CD4-positive, alpha-beta T cell treated with Interleukin-6 for 4 hours (primary cell): ENCODE results near the gene EME1.
"Not testable (repeated sequence)": the region's sequence is repeated elsewhere in the genome, so short reads cannot be mapped to it uniquely, and the experiment has no call there.

Source experiments
- DNase-seq: peaks from one replicate; pipeline ENCODE4 v3.0.0-alpha.2; 2020; ENCODE audit warnings: mixed read lengths

The EME1 gene

DNA sequence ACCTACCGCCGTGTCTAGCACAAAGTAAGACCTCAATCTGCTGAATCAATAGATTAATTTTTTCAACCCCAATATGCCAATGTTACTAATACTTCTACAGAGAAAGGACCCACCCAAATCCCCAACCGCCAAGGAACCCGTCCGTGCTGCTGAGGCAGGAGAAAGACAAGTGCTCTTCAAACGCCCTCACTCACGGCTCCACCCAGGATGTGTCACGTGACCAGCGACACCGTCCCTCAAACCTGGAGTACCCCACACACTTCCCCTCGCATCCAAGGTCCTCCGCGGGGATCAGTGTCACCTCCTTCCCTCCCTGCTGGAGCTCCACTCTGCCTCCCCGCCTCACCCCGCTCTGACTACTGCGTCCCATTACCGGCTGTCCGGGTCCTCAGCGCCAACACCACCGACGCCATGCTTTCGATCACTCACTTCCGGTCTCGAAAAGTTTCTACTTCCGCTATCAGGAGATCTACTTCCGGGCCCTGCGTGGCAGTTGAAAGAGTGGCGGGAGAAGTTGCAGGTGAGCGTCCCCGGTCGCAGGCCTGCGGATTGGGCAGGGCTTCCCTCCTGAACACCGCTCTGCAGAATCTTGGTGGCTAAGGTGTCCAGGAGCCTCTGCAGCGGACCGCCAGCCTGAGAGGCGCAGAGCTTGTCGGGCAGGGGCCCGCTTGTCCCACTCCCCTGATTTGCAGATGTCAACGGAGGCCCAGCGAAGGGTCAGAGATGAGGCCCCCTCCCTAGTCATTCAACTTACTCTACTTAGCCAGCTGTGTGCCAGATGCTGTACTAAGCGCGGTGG lies at the start of gene EME1, which contains the start of gene MRPL27:
EME1 (plus strand) TSS at position 472 of the 799 bp plus-strand sequence. CDS start 1,980 bp downstream, outside the sequence.
MRPL27 (minus strand) TSS at position 427 of the 799 bp plus-strand sequence; CDS start at position 413, 14 bp downstream.
- peak; percentile 87 for DNase-seq

DNA sequence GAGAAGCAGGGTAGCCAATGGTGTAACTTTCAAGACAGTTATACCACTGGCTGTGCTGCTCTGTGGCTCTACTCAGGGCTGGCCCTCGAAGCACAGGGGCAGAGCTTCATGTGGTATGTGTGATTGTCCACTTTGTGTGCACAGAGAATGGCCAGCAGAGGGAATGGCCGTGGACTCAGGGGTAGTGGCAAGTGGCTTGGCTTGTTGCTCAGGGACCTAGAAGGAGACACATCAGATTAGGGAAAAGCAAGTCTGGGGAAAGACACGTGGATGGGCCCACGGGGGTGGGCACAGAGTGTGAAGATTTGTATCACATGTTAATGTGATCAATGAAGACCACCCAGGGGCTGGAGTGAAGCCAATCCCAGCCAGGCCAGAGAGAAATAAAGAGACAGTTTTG lies 47.1 kb upstream of the EME1 start:
- no peak for DNase-seq

- DNase-seq = no peak
These were observed 46.1 kb upstream of the EME1 start for GRCh38 chr17:50326831-50327364.

DNA sequence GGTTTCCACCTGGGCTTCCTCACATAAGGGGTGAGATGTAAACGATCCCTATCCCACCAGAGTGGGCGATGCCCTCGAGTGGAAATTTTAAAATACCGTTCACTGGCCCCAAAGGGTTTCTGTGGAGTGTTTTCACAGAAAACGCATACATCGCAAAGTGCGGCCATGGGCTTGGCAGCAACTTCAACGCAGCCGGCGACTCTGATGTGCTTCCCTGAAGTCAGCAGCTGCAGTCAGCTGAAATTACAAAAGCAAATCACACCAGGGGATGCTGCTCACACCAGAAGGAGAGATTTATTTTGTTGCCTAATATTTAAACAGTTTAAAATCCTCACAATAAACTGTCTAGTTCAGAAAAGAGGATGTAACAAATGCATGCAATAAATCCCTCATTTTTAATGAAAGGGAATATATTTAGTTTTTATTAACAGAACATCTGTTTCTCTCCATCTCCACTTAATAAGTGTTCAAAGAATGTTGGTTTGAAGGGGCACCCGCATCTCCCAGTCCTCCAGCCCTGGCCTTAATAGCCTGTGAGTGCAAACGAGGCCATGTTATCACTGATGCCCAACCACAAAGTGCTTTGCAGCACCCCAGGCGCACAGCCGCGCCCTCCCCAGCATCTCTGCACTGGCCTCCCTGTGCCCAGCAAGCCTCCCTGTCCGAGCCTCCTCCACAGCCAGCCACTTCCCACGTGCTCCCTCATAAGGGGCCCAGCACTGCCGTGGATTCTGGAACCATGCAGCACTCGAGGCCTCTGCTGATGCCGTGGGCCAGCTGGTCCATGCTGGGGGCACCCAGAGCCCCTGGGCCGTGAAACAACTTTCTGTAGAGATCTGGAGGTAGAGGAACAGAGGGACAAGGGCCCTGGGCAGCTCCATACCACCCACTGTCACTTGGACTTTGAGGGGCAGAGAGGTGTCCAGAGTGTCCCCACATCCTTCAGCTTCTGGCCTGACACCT lies 44.4 kb upstream of the EME1 start:
- no peak for DNase-seq

DNA sequence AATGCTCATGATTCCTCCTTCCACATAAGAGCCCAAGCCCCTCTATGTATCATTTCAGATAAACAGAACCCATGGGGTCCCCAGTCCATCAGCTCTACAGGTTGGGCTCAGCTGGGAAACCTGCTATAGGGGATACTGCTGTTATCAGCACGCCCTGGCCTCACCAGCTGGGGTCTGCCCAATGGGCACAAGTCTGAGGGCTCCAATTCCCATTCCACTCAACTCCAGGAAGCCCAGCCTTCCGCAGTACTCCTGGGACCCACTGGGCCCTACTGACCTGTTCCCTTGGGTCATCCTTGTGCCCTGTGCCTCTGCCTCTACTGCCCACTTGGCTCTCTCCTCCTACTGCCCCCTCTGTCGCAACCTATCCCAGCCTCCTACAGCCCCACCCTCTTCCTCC lies 43.3 kb upstream of the EME1 start:
- DNase-seq = no peak

- no peak for DNase-seq
These were observed 42.8 kb upstream of the EME1 start for GRCh38 chr17:50330151-50330775.

DNA sequence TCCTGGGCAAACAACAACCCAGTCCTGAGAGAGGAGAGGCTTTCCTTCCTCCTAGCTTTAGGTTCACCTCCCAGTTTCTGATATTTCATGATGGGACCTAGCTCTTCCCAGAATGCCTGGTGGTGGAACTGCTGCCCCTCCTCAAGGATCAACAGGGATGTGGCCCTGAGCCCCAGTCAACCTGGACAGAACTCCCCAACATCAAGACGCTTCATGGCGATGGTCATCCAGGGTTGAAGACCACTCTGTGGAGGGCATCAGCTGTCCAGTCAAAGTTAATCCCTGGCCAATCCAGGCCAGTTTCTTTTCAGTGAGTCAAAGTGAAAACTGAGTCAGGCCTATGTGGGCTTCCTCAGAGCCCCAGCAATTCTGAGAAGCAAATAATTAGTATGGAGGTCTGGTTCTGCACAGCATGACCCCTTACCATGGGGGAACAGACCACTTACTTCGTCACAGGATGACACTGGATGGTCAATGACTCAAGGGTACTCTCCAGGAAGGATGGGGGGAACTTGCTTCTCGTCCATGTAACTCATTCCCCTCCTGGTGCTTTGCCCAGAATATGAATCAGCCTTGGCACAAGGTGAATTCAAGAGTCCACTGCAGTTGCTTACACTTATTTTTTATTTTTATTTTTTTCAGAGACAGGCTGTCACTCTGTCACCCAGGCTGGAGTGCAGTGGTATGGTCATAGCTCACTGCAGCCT lies 41.8 kb upstream of the EME1 start:
- DNase-seq = no peak

DNA sequence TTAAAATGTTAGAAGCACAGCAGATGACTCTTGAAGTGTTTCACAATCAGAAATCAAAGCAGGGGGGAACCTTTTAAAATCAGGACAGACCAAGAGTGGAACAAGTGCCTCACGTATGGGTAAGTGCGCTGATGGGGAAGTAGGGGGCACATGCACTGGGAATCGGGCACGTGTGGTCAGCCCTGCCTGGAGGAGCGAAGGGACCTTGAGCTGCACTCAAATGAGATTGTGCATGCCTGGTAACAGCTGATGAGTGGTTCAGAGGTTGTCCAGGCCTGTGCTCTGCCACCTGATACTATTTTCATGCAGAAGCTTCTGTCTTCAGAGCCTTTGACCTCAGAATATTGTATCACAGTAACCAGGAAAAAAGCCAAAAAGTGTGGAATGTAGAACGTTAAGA lies 40.8 kb upstream of the EME1 start:
- no peak for DNase-seq

- DNase-seq = not testable (repeated sequence)
These were observed 39.6 kb upstream of the EME1 start for GRCh38 chr17:50333291-50334057.

- DNase-seq = no peak
These were observed 35.1 kb upstream of the EME1 start for GRCh38 chr17:50337956-50338355.

DNA sequence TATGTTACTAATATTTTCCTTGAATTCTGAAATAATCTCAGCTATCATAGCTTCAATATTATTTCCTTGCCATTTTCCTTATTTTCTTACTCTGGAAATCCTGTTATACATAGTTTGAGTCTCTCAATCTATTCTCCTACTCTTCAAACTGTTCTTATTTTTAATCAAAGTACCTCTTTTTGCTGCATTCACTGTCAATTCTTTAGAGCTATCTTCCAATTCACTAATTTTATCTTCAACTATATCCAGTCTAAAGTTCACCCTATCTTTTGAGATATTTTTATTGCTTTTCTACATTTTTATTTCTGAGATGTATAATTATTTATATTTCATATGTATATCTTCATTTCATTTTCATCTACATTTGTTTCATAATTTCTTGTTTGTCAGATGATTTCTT lies 34.4 kb upstream of the EME1 start:
- no peak for DNase-seq

DNA sequence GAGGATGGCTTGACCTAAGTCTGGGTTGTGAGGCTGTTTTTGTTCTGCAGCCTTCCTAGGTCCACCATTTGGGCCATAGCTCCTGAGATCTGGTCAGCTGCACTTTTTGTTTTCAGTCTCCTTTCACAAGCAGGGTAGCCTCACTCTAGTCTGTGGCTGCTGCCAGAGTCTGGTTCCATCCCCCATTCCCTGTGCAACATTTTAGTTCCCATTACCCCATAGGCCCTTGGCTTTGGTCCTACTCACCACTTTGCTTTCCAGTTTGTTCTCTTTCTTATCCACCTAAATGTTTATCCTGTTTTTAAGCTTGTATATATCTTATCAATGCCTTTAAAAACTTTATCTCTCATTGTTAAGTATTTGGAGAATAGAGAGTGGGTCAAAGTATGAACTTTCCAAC lies 33.6 kb upstream of the EME1 start:
- DNase-seq = no peak

DNA sequence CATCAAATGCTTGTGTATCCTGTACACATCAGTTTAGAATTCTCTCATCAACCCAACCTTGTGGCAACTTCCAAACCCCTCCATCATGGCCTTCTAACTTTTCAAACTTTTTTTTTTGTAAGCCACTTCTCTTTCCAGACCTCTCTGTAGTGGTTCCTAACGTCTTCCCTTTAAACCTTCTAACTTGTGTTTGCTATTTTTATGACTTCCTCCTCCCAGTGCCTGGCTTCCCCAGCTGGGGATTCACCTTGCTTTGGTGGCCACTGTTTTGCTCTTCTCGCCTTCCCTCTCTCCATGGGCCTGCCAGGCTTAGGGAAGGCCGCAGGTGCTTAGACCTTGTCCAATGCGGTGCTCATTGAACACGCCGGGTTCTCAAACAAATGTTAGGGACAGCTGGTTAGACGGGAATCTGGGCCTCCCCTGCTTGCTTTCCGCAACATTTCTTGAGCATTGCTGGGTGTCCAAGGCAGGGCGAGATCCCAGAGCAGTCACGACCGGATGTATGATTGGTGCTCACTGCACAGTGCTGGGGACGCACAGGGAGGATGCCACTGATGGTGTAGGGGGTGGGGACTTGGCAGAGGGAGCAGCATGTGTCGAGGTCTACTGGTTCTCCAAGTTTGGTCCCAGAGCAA lies 28.2 kb upstream of the EME1 start:
- no peak for DNase-seq

GRCh38 chr17:50345432-50346312 lies 27.4 kb upstream of the EME1 start, which contains the start of gene XYLT2:
Gene XYLT2, plus strand, starts transcription at chr17:50346126. Its CDS starts 15 bp downstream, at chr17:50346141.
- DNase-seq = peak; percentile 94

DNA sequence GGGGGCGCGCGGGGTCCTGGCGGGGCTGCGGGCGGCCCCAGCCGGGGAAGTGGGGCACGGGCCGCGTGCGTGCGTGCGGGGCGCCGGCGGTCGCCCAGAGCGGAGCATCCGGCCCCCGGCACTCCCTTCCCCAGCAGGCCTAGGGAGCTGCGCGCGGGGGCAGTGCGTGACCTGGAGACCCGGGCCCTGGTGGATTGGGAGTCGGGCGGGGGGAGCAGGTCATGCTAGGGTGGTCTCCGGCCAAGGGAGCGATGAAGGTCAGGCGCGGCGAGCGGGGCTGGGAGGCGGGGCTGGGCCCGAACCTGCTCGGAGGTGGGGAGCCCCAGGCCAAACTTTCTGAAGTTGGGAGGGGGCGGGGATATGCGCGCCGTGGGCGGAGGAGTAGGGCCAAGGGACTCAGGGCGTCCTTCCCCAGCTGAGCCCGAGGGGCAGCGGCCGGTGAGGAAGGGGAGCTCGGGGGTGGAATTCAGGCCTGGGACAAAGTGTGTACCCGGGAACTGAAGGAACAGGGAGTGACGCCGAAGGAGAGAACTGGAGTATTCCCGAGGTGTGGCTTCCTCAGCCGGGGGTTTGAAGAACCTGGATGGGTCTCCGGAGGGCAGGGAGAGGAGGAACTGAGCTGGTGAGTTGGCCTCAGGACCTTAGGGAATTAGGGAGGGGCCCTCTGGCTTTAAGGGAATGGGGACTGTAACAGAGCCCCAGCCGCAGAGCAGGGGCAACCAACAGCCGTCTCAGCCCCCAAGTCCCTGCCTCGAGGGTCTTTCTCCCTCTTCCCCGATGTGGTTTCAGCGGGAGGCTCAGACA lies 26.5 kb upstream of the EME1 start:
- peak; percentile 66 for DNase-seq

DNA sequence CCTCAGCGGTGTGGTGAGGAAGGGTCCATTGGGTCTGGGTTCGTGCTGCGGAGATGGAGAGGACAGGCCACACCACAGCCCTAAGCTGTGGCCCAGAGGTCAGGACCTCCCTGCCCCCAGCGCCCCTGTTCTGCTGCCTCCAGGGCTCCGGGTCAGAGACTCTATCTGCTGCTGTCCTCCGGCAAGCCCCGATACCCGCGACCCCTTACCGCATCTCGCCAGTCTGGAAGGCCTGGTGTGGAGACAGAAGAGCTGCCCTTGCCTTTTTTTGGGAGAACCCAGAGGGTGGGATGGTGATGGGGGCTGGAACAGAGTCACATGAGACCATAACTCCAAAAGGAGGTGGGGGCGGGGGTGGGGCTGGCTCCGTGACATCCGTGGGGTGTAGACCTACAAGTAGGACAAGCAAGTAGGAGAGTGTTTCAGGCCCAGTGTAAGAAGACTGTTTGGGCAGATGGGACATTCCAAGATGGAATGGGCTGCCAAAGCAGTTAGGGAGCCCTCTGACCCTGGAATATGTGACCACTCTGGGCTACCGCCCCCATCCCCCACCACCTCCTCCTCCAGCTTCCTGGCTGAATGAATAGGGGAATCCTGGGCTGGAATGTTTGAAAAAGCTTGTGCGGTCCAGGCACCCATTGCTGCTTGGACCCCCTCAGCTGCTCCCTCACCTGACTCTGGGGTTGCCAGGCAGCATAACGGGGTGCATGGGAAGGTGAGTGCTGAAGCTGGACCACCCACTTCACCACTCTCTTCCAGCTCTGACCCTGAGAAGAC lies 25.7 kb upstream of the EME1 start:
- DNase-seq = no peak

DNA sequence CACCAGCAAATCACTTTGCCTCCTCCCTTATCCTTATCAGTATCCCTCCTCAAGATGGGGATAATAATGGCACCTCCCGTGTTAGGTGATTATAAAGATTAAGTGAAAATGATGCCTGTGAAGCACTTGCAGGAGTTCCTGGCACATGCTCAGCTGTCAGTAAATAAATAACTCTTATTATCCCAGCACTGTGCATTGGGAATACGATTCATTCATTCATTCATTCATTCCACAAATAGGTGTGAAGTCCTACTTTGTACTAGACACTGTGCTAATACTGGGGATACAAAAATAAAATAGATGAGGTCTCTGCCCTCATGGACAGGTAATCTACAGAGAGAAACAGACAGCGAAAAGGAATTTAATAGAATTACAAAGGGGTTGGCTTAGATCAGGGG lies 25.1 kb upstream of the EME1 start:
- DNase-seq = no peak
